ENCODE results near the gene PLA2G7. TPM values are rescaled to one million over a fixed set of nuclear protein-coding genes. Genes with fewer than 3 reads are reported as not detected.

PLA2G7 gene
- total RNA-seq, 1 experiment from 2014 or later, result not detected

DNA sequence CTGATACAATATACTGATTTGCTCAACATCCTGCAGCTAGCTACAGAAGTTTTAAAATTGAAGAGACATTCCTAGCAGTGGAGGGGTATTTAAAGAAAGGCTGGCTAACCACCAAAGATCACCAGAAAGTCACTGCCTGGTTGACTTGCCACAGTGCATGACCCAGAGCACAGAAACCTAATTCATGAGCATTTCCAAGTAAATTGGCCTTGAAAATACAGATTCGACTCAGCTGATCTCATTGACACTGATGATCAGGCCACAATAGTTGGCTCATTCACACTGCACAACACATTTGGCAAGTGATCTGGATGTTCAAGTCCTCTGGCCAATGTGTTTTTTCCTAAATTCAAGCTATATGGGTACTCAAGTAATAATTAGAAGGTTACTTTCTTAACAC lies 60.8 kb downstream of the PLA2G7 start:
- no peak for TF ChIP-seq EZH2 (IDR thresholded peaks at IDR 0.05; ENCODE audit: borderline replicate concordance, low read depth, low read length, poor library complexity, severe bottlenecking)
- TF ChIP-seq, protein P1, sequence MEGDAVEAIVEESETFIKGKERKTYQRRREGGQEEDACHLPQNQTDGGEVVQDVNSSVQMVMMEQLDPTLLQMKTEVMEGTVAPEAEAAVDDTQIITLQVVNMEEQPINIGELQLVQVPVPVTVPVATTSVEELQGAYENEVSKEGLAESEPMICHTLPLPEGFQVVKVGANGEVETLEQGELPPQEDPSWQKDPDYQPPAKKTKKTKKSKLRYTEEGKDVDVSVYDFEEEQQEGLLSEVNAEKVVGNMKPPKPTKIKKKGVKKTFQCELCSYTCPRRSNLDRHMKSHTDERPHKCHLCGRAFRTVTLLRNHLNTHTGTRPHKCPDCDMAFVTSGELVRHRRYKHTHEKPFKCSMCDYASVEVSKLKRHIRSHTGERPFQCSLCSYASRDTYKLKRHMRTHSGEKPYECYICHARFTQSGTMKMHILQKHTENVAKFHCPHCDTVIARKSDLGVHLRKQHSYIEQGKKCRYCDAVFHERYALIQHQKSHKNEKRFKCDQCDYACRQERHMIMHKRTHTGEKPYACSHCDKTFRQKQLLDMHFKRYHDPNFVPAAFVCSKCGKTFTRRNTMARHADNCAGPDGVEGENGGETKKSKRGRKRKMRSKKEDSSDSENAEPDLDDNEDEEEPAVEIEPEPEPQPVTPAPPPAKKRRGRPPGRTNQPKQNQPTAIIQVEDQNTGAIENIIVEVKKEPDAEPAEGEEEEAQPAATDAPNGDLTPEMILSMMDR (conservative IDR thresholded peaks at IDR 0.05; ENCODE audit: low read depth, low read length), result no peak
- no TSS peak for BruUV-seq (replicated peaks)
- intact Hi-C loops (cut with micrococcal nuclease; ENCODE audit: unreplicated experiment), result no loop called here
- H3K4me3 ChIP-seq (ENCODE audit: low read depth, low read length, poor library complexity, severe bottlenecking), result no peak overlapping the region
- ChIA-PET POLR2A (ENCODE audit: low non-redundant PET) (no interaction called here), CTCF (no interaction called here)
- no peaks in the 10 kb centered on the region for H3K36me3 ChIP-seq (ENCODE audit: insufficient read depth, low read length, poor library complexity, severe bottlenecking)
- H3K4me1 ChIP-seq (ENCODE audit: insufficient read depth, low read length, poor library complexity, severe bottlenecking), result no peaks in the 10 kb centered on the region
- no peaks in the 10 kb centered on the region for H3K9me3 ChIP-seq (ENCODE audit: low read depth, low read length, poor library complexity, severe bottlenecking)
- DNase-seq (ENCODE audit: low spot score), result no peak
- H3K27ac ChIP-seq (ENCODE audit: low read depth, low read length, poor library complexity, severe bottlenecking), result no peak overlapping the region
- H3K27me3 ChIP-seq (replicated peaks; ENCODE audit: insufficient read depth, low read depth, low read length, poor library complexity), result peaks cover 6% of the 10 kb centered on the region

DNA sequence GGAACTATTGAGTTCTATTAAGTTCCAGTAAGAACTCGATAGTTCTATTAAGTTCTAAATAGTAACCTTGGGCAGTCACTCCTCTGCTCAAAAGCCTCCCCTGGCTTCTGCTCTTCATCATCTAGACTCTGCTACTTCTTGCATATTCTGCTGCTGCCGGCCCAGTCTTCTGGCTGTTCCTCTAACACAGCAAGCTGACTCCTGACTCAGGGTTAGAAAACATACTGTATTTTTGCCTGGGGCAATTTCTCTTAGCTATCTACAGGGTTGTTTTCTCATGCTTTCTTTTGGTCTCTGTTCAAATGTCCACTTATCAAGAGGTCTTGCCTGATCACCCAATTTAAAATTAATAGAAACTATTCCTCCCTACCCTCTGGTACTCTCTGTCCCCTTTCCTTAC lies 67.8 kb downstream of the PLA2G7 start:
- TF ChIP-seq, protein P1 (conservative IDR thresholded peaks at IDR 0.05; ENCODE audit: low read depth, low read length), result no peak
- TF ChIP-seq EZH2 (IDR thresholded peaks at IDR 0.05; ENCODE audit: borderline replicate concordance, low read depth, low read length, poor library complexity, severe bottlenecking), result no peak
- no peak for DNase-seq (ENCODE audit: low spot score)
- Histone ChIP-seq H3K27me3 (replicated peaks; ENCODE audit: insufficient read depth, low read depth, low read length, poor library complexity) (peaks cover 13% of the 10 kb centered on the region), H3K36me3 (ENCODE audit: insufficient read depth, low read length, poor library complexity, severe bottlenecking) (no peaks in the 10 kb centered on the region), H3K27ac (ENCODE audit: low read depth, low read length, poor library complexity, severe bottlenecking) (no peak overlapping the region), H3K4me3 (ENCODE audit: low read depth, low read length, poor library complexity, severe bottlenecking) (no peak overlapping the region), H3K9me3 (ENCODE audit: low read depth, low read length, poor library complexity, severe bottlenecking) (no peaks in the 10 kb centered on the region), H3K4me1 (ENCODE audit: insufficient read depth, low read length, poor library complexity, severe bottlenecking) (no peaks in the 10 kb centered on the region)
- intact Hi-C loops (cut with micrococcal nuclease; ENCODE audit: unreplicated experiment), result no loop called here
- CTCF ChIA-PET, result no interaction called here
- BruUV-seq (replicated peaks), result no TSS peak
- POLR2A ChIA-PET (ENCODE audit: low non-redundant PET), result no interaction called here

DNA sequence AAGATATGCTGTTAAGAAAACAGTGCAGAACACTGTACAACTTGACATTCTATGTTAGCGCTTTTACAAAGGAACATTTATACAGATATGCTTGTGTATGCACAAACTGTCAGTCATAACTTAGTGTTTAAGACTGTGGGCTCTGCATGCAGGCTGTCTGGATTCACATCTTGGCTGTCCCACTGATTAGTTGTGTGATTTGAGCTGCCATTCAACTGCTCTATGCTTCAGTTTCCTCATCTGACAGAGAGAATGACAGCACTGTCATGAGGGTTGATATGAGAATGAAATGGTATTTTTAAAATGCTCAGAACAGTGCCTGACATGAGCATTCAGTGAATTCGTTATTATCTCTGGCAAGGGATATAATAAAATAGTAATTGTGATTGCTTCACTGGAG lies 73.7 kb downstream of the PLA2G7 start:
- H3K27me3 ChIP-seq (replicated peaks; ENCODE audit: insufficient read depth, low read depth, low read length, poor library complexity), result peaks cover 11% of the 10 kb centered on the region
- no peak for DNase-seq (ENCODE audit: low spot score)
- POLR2A ChIA-PET (ENCODE audit: low non-redundant PET), result no interaction called here
- CTCF ChIA-PET, result no interaction called here
- TF ChIP-seq, protein P1 (conservative IDR thresholded peaks at IDR 0.05; ENCODE audit: low read depth, low read length), result no peak
- no peak for TF ChIP-seq EZH2 (IDR thresholded peaks at IDR 0.05; ENCODE audit: borderline replicate concordance, low read depth, low read length, poor library complexity, severe bottlenecking)
- H3K36me3 ChIP-seq (ENCODE audit: insufficient read depth, low read length, poor library complexity, severe bottlenecking), result no peaks in the 10 kb centered on the region
- intact Hi-C loops (cut with micrococcal nuclease; ENCODE audit: unreplicated experiment), result no loop called here
- no peaks in the 10 kb centered on the region for H3K4me1 ChIP-seq (ENCODE audit: insufficient read depth, low read length, poor library complexity, severe bottlenecking)
- BruUV-seq (replicated peaks), result no TSS peak
- H3K27ac ChIP-seq (ENCODE audit: low read depth, low read length, poor library complexity, severe bottlenecking), result no peak overlapping the region
- H3K4me3 ChIP-seq (ENCODE audit: low read depth, low read length, poor library complexity, severe bottlenecking), result no peak overlapping the region
- no peaks in the 10 kb centered on the region for H3K9me3 ChIP-seq (ENCODE audit: low read depth, low read length, poor library complexity, severe bottlenecking)

Measured in A673 (cell line).